Measurements from ENCODE around the gene MACROD2. TPM values are rescaled to one million over a fixed set of nuclear protein-coding genes. Genes with fewer than 3 reads are reported as not detected.

The MACROD2 gene
- total RNA-seq, 1 experiment from 2014 or later: 3.7 TPM

- no peak overlapping the region for H2AFZ ChIP-seq (ENCODE audit: low read depth, low read length, poor library complexity, severe bottlenecking)
- no TSS peak for BruUV-seq (replicated peaks)
- no peak overlapping the region for H3K9ac ChIP-seq (ENCODE audit: low read length)
- H3K9me3 ChIP-seq (ENCODE audit: control insufficient read depth in 1 of 2, insufficient read depth in 1 of 2, low read depth in 1 of 2, low read length in 2 of 2): no peaks in the 10 kb centered on the region
- no peak for DNase-seq (ENCODE audit: low read depth, low spot score)
- H3K27ac ChIP-seq (ENCODE audit: low read depth, low read length): no peak overlapping the region
- ChIA-PET CTCF (no interaction called here), RAD21 (ENCODE audit: low non-redundant PET in 1 of 2, low total read pairs in 2 of 2, uncharacterized antibody in 2 of 2, unreplicated experiment in 2 of 2) (no interaction called here), POLR2A (no interaction called here)
- no peaks in the 10 kb centered on the region for H3K4me1 ChIP-seq (ENCODE audit: control insufficient read depth in 1 of 2, insufficient read depth in 2 of 2, low read length in 2 of 2)
- TF ChIP-seq ZBTB33 (IDR thresholded peaks at IDR 0.05; ENCODE audit: extremely low read depth, insufficient replicate concordance, low read length) (no peak), CEBPB (IDR thresholded peaks at IDR 0.05; ENCODE audit: low read depth) (no peak), POLR2A (IDR thresholded peaks at IDR 0.05; ENCODE audit: borderline replicate concordance, extremely low read depth, insufficient read depth, insufficient read length) (no peak), RAD21 (IDR thresholded peaks at IDR 0.05; ENCODE audit: low read depth) (no peak), ELF1 (IDR thresholded peaks at IDR 0.05; ENCODE audit: borderline replicate concordance, low read depth) (no peak), SIN3A (IDR thresholded peaks at IDR 0.05; ENCODE audit: low read depth) (no peak), CBX3 (IDR thresholded peaks at IDR 0.05; ENCODE audit: low read depth) (no peak), ZNF274 (IDR thresholded peaks at IDR 0.05; ENCODE audit: low read depth, low read length) (no peak), MAX (IDR thresholded peaks at IDR 0.05) (no peak), SRF (IDR thresholded peaks at IDR 0.05; ENCODE audit: low read depth) (no peak), EZH2phosphoT487 (IDR thresholded peaks at IDR 0.05; ENCODE audit: borderline replicate concordance) (no peak)
- intact Hi-C loops (cut with micrococcal nuclease): no loop called here
- no peak for ATAC-seq
- no peaks in the 10 kb centered on the region for H3K36me3 ChIP-seq (ENCODE audit: control insufficient read depth in 1 of 2, insufficient read depth in 2 of 2, low read length in 2 of 2)
- H3K4me2 ChIP-seq (ENCODE audit: low read length): no peak overlapping the region
- no peak overlapping the region for H3K4me3 ChIP-seq (replicated peaks in 1 of 2; ENCODE audit: low read depth in 1 of 2, low read length in 2 of 2)
- H3K9me2 ChIP-seq (ENCODE audit: insufficient read depth): no peaks in the 10 kb centered on the region
- no peaks in the 10 kb centered on the region for H4K20me1 ChIP-seq (ENCODE audit: insufficient read depth)
- H3K79me2 ChIP-seq (ENCODE audit: insufficient read depth, low read length): no peaks in the 10 kb centered on the region
- no peaks in the 10 kb centered on the region for H3K27me3 ChIP-seq (ENCODE audit: insufficient read depth, low read length)
These were observed 857.8 kb downstream of the MACROD2 start for GRCh38 chr20:14853079-14853478.

All from HCT116 (cell line).